ENCODE data around the gene SFMBT1. TPM values are rescaled to one million over a fixed set of nuclear protein-coding genes. Genes with fewer than 3 reads are reported as not detected.

The SFMBT1 gene
- polyA plus RNA-seq, 2 of the 4 experiments (the other 2 are of a cell fraction), result 7.0 to 9.9 TPM

DNA sequence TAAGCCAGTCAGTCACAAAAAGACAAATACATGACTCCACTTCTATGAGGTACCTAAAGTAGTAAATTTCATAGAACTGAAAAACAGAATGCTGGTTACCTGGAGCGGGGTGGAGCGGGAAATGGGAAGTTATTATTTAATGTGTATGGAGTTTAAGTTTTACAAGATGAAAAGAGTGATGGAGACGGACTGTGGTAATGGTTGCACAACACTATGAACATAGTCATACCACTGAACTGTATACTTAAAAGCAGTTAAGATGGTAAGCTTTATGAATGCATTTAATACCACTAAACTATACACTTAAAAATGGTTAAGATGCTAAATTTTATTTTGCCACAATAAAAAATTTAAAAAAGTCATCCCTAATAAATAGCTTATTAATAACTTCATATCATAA is 23.2 kb downstream of the SFMBT1 start:
- FAIRE-seq (no peak), DNase-seq (ENCODE audit: low read depth in 1 of 2, low spot score in 1 of 2) (no peak), ATAC-seq (no peak)
- 96% methylated on average over 3 of the region's 3 CpGs for WGBS (ENCODE audit: missing lambda C conversion rate)
- TF ChIP-seq, protein P1, sequence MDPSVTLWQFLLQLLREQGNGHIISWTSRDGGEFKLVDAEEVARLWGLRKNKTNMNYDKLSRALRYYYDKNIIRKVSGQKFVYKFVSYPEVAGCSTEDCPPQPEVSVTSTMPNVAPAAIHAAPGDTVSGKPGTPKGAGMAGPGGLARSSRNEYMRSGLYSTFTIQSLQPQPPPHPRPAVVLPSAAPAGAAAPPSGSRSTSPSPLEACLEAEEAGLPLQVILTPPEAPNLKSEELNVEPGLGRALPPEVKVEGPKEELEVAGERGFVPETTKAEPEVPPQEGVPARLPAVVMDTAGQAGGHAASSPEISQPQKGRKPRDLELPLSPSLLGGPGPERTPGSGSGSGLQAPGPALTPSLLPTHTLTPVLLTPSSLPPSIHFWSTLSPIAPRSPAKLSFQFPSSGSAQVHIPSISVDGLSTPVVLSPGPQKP (IDR thresholded peaks at IDR 0.05; ENCODE audit: low read depth, low read length), result no peak
- no peak for TF ChIP-seq RCOR1 (IDR thresholded peaks at IDR 0.05; ENCODE audit: low read depth, low read length)
- TF ChIP-seq TP53 (CRISPR knock-in tag; IDR thresholded peaks at IDR 0.05), result no peak
- no peak for TF ChIP-seq PHF8 (IDR thresholded peaks at IDR 0.05; ENCODE audit: borderline replicate concordance, low read depth)
- TF ChIP-seq, protein P2, sequence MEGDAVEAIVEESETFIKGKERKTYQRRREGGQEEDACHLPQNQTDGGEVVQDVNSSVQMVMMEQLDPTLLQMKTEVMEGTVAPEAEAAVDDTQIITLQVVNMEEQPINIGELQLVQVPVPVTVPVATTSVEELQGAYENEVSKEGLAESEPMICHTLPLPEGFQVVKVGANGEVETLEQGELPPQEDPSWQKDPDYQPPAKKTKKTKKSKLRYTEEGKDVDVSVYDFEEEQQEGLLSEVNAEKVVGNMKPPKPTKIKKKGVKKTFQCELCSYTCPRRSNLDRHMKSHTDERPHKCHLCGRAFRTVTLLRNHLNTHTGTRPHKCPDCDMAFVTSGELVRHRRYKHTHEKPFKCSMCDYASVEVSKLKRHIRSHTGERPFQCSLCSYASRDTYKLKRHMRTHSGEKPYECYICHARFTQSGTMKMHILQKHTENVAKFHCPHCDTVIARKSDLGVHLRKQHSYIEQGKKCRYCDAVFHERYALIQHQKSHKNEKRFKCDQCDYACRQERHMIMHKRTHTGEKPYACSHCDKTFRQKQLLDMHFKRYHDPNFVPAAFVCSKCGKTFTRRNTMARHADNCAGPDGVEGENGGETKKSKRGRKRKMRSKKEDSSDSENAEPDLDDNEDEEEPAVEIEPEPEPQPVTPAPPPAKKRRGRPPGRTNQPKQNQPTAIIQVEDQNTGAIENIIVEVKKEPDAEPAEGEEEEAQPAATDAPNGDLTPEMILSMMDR (IDR thresholded peaks at IDR 0.05), result no peak
- no peak for TF ChIP-seq CBX8 (IDR thresholded peaks at IDR 0.05)
- no peak for TF ChIP-seq CHD4 (IDR thresholded peaks at IDR 0.05; ENCODE audit: borderline replicate concordance)
- no peak for TF ChIP-seq POLR2A (IDR thresholded peaks at IDR 0.05; ENCODE audit: low read length)
- TF ChIP-seq, protein P3, sequence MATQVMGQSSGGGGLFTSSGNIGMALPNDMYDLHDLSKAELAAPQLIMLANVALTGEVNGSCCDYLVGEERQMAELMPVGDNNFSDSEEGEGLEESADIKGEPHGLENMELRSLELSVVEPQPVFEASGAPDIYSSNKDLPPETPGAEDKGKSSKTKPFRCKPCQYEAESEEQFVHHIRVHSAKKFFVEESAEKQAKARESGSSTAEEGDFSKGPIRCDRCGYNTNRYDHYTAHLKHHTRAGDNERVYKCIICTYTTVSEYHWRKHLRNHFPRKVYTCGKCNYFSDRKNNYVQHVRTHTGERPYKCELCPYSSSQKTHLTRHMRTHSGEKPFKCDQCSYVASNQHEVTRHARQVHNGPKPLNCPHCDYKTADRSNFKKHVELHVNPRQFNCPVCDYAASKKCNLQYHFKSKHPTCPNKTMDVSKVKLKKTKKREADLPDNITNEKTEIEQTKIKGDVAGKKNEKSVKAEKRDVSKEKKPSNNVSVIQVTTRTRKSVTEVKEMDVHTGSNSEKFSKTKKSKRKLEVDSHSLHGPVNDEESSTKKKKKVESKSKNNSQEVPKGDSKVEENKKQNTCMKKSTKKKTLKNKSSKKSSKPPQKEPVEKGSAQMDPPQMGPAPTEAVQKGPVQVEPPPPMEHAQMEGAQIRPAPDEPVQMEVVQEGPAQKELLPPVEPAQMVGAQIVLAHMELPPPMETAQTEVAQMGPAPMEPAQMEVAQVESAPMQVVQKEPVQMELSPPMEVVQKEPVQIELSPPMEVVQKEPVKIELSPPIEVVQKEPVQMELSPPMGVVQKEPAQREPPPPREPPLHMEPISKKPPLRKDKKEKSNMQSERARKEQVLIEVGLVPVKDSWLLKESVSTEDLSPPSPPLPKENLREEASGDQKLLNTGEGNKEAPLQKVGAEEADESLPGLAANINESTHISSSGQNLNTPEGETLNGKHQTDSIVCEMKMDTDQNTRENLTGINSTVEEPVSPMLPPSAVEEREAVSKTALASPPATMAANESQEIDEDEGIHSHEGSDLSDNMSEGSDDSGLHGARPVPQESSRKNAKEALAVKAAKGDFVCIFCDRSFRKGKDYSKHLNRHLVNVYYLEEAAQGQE (IDR thresholded peaks at IDR 0.05), result no peak
- no peak for TF ChIP-seq POLR2AphosphoS2 (conservative IDR thresholded peaks at IDR 0.05; ENCODE audit: low read length)
- TF ChIP-seq ZSCAN20 (CRISPR knock-in tag; IDR thresholded peaks at IDR 0.05), result no peak
- Histone ChIP-seq H3K9me3 (no peaks in the 10 kb centered on the region), H3K27ac (no peak overlapping the region), H3K4me3 (no peak overlapping the region), H3K4me1 (peaks cover 17% of the 10 kb centered on the region; the same call in 2 of the 3 replicates), H3K4me2 (no peak overlapping the region)
- CTCF ChIA-PET, result interaction anchor here (0.6 kb wide), 1 partner anchor 31 kb away, joined by 4 read pairs; no protein-coding TSS in a partner anchor
- POLR2A ChIA-PET, result no interaction called here

DNA sequence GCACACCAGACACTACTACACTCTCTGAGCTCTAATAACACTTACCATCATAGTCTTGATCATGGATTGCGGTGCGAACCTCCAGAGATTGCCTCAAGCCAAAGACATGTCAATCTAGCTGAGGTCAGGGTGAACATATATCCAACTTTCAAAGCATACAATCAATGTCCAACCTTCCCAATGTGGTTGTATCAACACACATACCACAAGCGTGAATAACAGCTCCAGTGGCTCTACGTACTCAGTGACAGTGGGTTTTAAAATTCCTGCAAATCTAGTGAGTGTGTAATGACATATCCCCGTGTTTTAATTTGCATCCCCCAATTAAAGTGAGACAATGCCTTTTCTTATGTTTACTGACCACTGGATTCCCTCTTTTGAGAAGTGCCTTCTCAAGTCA is 29.6 kb downstream of the SFMBT1 start:
- Histone ChIP-seq H3K4me3 (no peak overlapping the region), H3K27ac (no peak overlapping the region), H3K4me2 (no peak overlapping the region), H3K9me3 (no peaks in the 10 kb centered on the region), H3K4me1 (no peaks in the 10 kb centered on the region)
- ChIA-PET POLR2A (no interaction called here), CTCF (no interaction called here)
- ATAC-seq, result no peak
- DNase-seq (ENCODE audit: low read depth in 1 of 2, low spot score in 1 of 2), result no peak
- TF ChIP-seq, protein P4, sequence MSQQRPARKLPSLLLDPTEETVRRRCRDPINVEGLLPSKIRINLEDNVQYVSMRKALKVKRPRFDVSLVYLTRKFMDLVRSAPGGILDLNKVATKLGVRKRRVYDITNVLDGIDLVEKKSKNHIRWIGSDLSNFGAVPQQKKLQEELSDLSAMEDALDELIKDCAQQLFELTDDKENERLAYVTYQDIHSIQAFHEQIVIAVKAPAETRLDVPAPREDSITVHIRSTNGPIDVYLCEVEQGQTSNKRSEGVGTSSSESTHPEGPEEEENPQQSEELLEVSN (IDR thresholded peaks at IDR 0.05; ENCODE audit: borderline replicate concordance, low read depth), result no peak
- TF ChIP-seq NPAS2 (CRISPR knock-in tag; IDR thresholded peaks at IDR 0.05; ENCODE audit: borderline replicate concordance) (no peak), HOXB5 (CRISPR knock-in tag; IDR thresholded peaks at IDR 0.05) (no peak), POLR2AphosphoS2 (conservative IDR thresholded peaks at IDR 0.05; ENCODE audit: low read length) (no peak), CEBPB (IDR thresholded peaks at IDR 0.05) (no peak), HEYL (CRISPR knock-in tag; IDR thresholded peaks at IDR 0.05) (no peak), JUN (IDR thresholded peaks at IDR 0.05) (no peak), MYC (IDR thresholded peaks at IDR 0.05; ENCODE audit: borderline replicate concordance, low read length) (no peak), FOXS1 (CRISPR knock-in tag; IDR thresholded peaks at IDR 0.05) (no peak), EHF (CRISPR knock-in tag; IDR thresholded peaks at IDR 0.05) (no peak), HDAC2 (IDR thresholded peaks at IDR 0.05) (no peak)
- TF ChIP-seq, protein P5, sequence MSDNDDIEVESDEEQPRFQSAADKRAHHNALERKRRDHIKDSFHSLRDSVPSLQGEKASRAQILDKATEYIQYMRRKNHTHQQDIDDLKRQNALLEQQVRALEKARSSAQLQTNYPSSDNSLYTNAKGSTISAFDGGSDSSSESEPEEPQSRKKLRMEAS (IDR thresholded peaks at IDR 0.05), result no peak
- no peak for FAIRE-seq
- 94% methylated on average over 5 of the region's 5 CpGs for WGBS (ENCODE audit: missing lambda C conversion rate)
